ENCODE data around the gene HDGFL3. TPM values are rescaled to one million over a fixed set of nuclear protein-coding genes. Genes with fewer than 3 reads are reported as not detected.
A peak's percentile ranks its signal among the peaks of the same experiment; 100 is the strongest.

Gene HDGFL3
- total and polyA plus RNA-seq, 2 experiments from 2014 or later: 68.6 to 135 TPM

DNA sequence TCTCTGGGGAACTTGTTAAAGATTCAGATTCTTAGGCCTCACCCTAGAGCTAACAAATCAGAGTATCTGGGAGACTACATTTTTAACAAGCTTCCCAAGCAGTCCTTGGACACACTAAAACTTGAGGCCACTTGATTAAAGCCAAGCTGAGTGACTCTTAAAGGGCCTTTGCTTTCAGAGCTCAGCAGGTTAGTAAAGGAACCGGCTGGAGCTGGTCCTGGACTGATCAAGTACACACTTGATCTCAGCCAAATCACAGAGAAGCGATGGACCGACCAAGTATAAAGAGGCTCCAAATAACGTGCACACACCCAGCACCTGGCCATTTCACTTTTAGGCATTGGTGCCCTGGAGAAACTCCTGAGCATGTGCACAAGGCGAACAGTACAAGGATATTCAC is 113.0 kb downstream of the HDGFL3 start:
- Histone ChIP-seq H3K27ac (ENCODE audit: low read depth) (no peak overlapping the region), H3K36me3 (ENCODE audit: insufficient read depth) (no peaks in the 10 kb centered on the region), H2AFZ (peak overlapping the region; percentile 91; the same call in 1 of the 2 replicates), H3F3A (replicated peaks; ENCODE audit: low read depth) (no peaks in the 10 kb centered on the region), H4K20me1 (replicated peaks; ENCODE audit: insufficient read depth) (no peaks in the 10 kb centered on the region), H3K27me3 (ENCODE audit: insufficient read depth) (no peaks in the 10 kb centered on the region), H3K4me3 (no peak overlapping the region), H3K4me1 (ENCODE audit: insufficient read depth) (no peaks in the 10 kb centered on the region), H3K79me2 (replicated peaks; ENCODE audit: insufficient read depth) (no peaks in the 10 kb centered on the region), H3K4me2 (no peak overlapping the region), H3K9me2 (ENCODE audit: insufficient read depth) (no peaks in the 10 kb centered on the region)
- TF ChIP-seq ZNF462 (CRISPR knock-in tag; IDR thresholded peaks at IDR 0.05) (no peak), CREB1 (CRISPR knock-in tag; IDR thresholded peaks at IDR 0.05; ENCODE audit: low read depth) (no peak), CTCF (conservative IDR thresholded peaks at IDR 0.05; ENCODE audit: low read depth in 2 of 2) (no peak), ZNF331 (CRISPR knock-in tag; IDR thresholded peaks at IDR 0.05; ENCODE audit: low read depth) (no peak), ZNF114 (CRISPR knock-in tag; IDR thresholded peaks at IDR 0.05) (no peak), STAT1 (IDR thresholded peaks at IDR 0.05; ENCODE audit: unreplicated experiment) (no peak), EZH2 (IDR thresholded peaks at IDR 0.05; ENCODE audit: low read depth, unreplicated experiment) (no peak), REST (IDR thresholded peaks at IDR 0.05; ENCODE audit: unreplicated experiment) (no peak), EZH2phosphoT487 (IDR thresholded peaks at IDR 0.05; ENCODE audit: unreplicated experiment) (no peak)
- peaks cover under 1% of the 10 kb centered on the region; the same call in 1 of the 3 replicates for H3K4me1 Mint-ChIP-seq
- DNase-seq (ENCODE audit: low spot score) (no peak), ATAC-seq (no peak)
- H3K27ac Mint-ChIP-seq: no peak overlapping the region
- peaks cover 2% of the 10 kb centered on the region for H3K27me3 Mint-ChIP-seq (ENCODE audit: insufficient read depth, low read depth, poor library complexity)
- H3K36me3 Mint-ChIP-seq (ENCODE audit: low read depth): no peaks in the 10 kb centered on the region
- H3K4me3 Mint-ChIP-seq: no peak overlapping the region
- no peaks in the 10 kb centered on the region for H3K9me3 Mint-ChIP-seq
